ENCODE data around the gene DFFB. TPM values are rescaled to one million over a fixed set of nuclear protein-coding genes. Genes with fewer than 3 reads are reported as not detected.

DFFB gene
- total and polyA plus RNA-seq, 2 of the 13 experiments (the other 11 are each of a cell fraction or from before 2014, with no cell fraction given) = 4.6 to 9.3 TPM

DNA sequence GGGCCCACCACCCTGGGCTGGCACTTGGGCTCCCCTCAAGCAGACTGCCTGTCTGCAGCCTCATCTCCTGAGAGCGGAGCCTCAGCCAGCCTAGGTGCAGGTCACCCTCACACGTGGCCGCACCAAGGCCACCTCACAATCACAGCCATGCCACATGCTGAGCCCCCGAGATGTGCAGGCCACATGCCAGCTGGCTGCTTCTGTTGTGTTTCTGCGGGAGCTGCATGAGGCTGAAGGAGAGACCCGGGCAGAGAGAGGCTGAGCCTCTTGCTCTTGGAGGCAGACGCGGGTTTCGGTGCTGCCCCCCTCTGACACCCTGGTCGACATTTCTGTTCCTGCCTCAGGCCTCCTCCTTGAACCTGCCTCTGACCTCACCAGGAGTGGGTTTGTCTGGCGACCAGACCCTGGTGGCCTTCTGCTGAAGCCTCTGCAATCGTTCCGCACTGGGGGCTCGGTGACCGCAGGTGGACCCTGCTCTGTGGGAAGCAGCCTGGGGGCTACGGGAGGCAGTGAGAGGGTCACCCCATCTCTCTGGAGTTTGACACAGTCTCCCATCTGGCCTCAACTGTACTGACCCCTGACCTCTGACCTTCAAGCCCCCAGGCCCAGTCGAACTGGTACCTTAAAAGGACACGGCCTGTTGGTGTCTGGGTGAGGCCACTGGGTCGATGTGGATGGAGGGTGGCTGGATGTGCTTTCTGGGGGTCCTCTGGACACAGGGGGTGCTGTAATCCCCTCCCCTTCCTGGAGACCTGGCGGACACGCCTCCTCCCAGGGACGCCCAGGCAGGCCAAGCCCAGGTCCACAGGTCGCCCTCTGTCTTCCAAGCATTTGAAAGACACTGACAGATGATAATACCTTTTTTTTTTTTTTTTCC is 55.8 kb downstream of the DFFB start:
- no peak overlapping the region for H3K9ac ChIP-seq (ENCODE audit: insufficient read depth, low read depth, low read length)

DNA sequence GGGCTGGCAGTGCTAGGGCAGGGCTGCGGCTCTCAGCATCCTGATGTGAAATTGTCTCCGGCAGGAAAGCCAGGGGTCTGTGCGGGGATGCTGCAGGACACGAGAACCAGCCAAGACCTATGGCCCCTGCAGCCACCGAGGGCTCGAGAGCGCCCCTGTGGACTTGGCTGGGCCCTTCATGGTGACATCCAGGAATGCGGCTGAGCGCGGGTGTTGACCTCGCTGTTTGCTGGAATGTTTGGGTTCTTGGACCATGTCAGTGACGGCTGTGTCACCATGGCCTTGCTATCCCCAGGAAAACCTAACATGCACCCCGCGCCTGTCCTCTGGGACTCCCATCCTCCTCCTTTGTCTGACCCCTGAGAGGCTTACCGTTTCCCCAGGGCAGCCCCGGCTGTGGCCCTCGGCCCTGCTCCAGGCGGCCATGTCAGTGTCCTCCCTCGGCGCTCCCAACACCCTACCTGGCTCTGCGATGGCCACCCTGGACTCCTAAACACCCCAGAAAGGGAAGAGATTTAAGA is 57.1 kb downstream of the DFFB start:
- ATAC-seq = no peak
- CTCF ChIA-PET (ENCODE audit: low intra/inter-chr PET ratio, low total read pairs) = no interaction called here
- BruUV-seq (replicated peaks) = no TSS peak

More for the DNA sequence above, 55.8 kb downstream of the DFFB start:
- ATAC-seq (no peak), FAIRE-seq (no peak), DNase-seq (ENCODE audit: low spot score) (no peak)
- TF ChIP-seq ZNF781 (CRISPR knock-in tag; IDR thresholded peaks at IDR 0.05; ENCODE audit: borderline replicate concordance, not compliant biosample characterization) = no peak
- TF ChIP-seq, protein P1, sequence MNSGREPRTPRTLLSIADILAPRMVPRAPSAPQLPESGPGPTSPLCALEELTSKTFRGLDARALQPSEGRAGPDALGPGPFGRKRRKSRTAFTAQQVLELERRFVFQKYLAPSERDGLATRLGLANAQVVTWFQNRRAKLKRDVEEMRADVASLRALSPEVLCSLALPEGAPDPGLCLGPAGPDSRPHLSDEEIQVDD (CRISPR knock-in tag; IDR thresholded peaks at IDR 0.05; ENCODE audit: borderline replicate concordance) = no peak
- TF ChIP-seq, protein P2, sequence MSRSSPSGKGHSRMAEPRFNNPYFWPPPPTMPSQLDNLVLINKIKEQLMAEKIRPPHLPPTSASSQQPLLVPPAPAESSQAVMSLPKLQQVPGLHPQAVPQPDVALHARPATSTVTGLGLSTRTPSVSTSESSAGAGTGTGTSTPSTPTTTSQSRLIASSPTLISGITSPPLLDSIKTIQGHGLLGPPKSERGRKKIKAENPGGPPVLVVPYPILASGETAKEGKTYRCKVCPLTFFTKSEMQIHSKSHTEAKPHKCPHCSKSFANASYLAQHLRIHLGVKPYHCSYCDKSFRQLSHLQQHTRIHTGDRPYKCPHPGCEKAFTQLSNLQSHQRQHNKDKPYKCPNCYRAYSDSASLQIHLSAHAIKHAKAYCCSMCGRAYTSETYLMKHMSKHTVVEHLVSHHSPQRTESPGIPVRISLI (CRISPR knock-in tag; IDR thresholded peaks at IDR 0.05; ENCODE audit: borderline replicate concordance) = peak; percentile 22; the same call in 1 of the 2 replicates
- H3K36me3 ChIP-seq (replicated peaks in 1 of 2; ENCODE audit: control insufficient read depth in 1 of 2, insufficient read depth in 2 of 2, low read length in 2 of 2) = no peaks in the 10 kb centered on the region
- H4K20me1 ChIP-seq (ENCODE audit: insufficient read depth, low read length) = peaks cover 3% of the 10 kb centered on the region; the same call in 1 of the 2 replicates
- peaks cover 19% of the 10 kb centered on the region for H3K4me1 ChIP-seq (ENCODE audit: insufficient read depth, low read length)
- ChIA-PET POLR2A (no interaction called here), CTCF (ENCODE audit: low intra/inter-chr PET ratio, low total read pairs) (no interaction called here)
- in situ Hi-C loops (cut with HindIII; ENCODE audit: extremely low pct_ligation_motif_present, low pct_unique_long_range_greater_than_20kb) = loop anchor here (25.0 kb wide), 1 partner anchor 149 kb away; no protein-coding TSS in a partner anchor
- intact Hi-C loops (cut with micrococcal nuclease; ENCODE audit: unreplicated experiment) = no loop called here
- H3K27me3 ChIP-seq (ENCODE audit: control insufficient read depth in 1 of 2, insufficient read depth in 2 of 2, low read length in 2 of 2) = peaks cover 2 to 3% of the 10 kb centered on the region in 2 experiments; a peak in 2 of 5 replicates
- H2AFZ ChIP-seq (ENCODE audit: low read length) = no peak overlapping the region
- H3K27ac ChIP-seq (ENCODE audit: extremely low read length, insufficient read depth, low read length) = no peak overlapping the region
- no TSS peak for BruUV-seq (replicated peaks)
- no peak overlapping the region for H3K4me2 ChIP-seq (ENCODE audit: low read depth, low read length)
- H3K9me3 ChIP-seq (ENCODE audit: low read length) = no peaks in the 10 kb centered on the region
- H3K79me2 ChIP-seq (ENCODE audit: insufficient read depth, low read length) = no peaks in the 10 kb centered on the region
- WGBS (ENCODE audit: low lambda C conversion rate) = 60% methylated on average over 9 of the region's 23 CpGs
- no peak overlapping the region for H3K4me3 ChIP-seq (replicated peaks in 1 of 3; ENCODE audit: insufficient read depth in 1 of 3, low read depth in 2 of 3, low read length in 3 of 3)

More for the DNA sequence above, 57.1 kb downstream of the DFFB start:
- POLR2A ChIA-PET = no interaction called here
- Histone ChIP-seq H3K4me3 (replicated peaks in 1 of 3; ENCODE audit: insufficient read depth in 1 of 3, low read depth in 2 of 3, low read length in 3 of 3) (no peak overlapping the region), H3K36me3 (replicated peaks in 1 of 2; ENCODE audit: control insufficient read depth in 1 of 2, insufficient read depth in 2 of 2, low read length in 2 of 2) (no peaks in the 10 kb centered on the region), H3K9ac (ENCODE audit: insufficient read depth, low read depth, low read length) (no peak overlapping the region), H3K27me3 (ENCODE audit: control insufficient read depth in 1 of 2, insufficient read depth in 2 of 2, low read length in 2 of 2) (peaks cover 2 to 7% of the 10 kb centered on the region in 2 experiments; a peak in 2 of 5 replicates), H3K27ac (ENCODE audit: extremely low read length, insufficient read depth, low read length) (no peak overlapping the region), H4K20me1 (ENCODE audit: insufficient read depth, low read length) (peaks cover 3% of the 10 kb centered on the region; the same call in 1 of the 2 replicates), H3K4me1 (ENCODE audit: insufficient read depth, low read length) (peaks cover 5% of the 10 kb centered on the region; the same call in 1 of the 2 replicates), H3K79me2 (ENCODE audit: insufficient read depth, low read length) (no peaks in the 10 kb centered on the region), H3K4me2 (ENCODE audit: low read depth, low read length) (no peak overlapping the region), H2AFZ (ENCODE audit: low read length) (no peak overlapping the region), H3K9me3 (ENCODE audit: low read length) (no peaks in the 10 kb centered on the region)
- intact Hi-C loops (cut with micrococcal nuclease; ENCODE audit: unreplicated experiment) (no loop called here), in situ Hi-C loops (cut with HindIII; ENCODE audit: extremely low pct_ligation_motif_present, low pct_unique_long_range_greater_than_20kb) (loop anchor here (25.0 kb wide), 1 partner anchor 148 kb away; no protein-coding TSS in a partner anchor)
- FAIRE-seq (no peak), DNase-seq (ENCODE audit: low spot score) (no peak)
- WGBS (ENCODE audit: low lambda C conversion rate) = 76% methylated on average over 10 of the region's 21 CpGs
- TF ChIP-seq AGO2 (optimal IDR thresholded peaks at IDR 0.05; ENCODE audit: low read depth, low read length) (peak; percentile 69), ZNF446 (CRISPR knock-in tag; IDR thresholded peaks at IDR 0.05) (no peak)
- TF ChIP-seq, protein P3, sequence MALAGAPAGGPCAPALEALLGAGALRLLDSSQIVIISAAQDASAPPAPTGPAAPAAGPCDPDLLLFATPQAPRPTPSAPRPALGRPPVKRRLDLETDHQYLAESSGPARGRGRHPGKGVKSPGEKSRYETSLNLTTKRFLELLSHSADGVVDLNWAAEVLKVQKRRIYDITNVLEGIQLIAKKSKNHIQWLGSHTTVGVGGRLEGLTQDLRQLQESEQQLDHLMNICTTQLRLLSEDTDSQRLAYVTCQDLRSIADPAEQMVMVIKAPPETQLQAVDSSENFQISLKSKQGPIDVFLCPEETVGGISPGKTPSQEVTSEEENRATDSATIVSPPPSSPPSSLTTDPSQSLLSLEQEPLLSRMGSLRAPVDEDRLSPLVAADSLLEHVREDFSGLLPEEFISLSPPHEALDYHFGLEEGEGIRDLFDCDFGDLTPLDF (CRISPR knock-in tag; IDR thresholded peaks at IDR 0.05) = no peak

Data from HepG2 (cell line).